ACC112 (cell line): ENCODE data around the gene DDIT3.

Experiments
- H2AFZ ChIP-seq: fragments of 200-600 bp; sonication (generic); one replicate; pipeline ENCODE4 v1.6.0; 2017; ENCODE audit warnings: antibody characterized with exemption, low read length; ENCODE audit not compliant: unreplicated experiment
- H3K27ac ChIP-seq: fragments of 200-600 bp; sonication (generic); 2 replicates; pipeline ENCODE4 v1.5.1; 2014; ENCODE audit warnings: low read depth, mild to moderate bottlenecking, antibody characterized with exemption, low read length, moderate library complexity
- H3K27me3 ChIP-seq: fragments of 200-600 bp; sonication (generic); 2 replicates; pipeline ENCODE4 v1.6.1; 2014; ENCODE audit warnings: mild to moderate bottlenecking, antibody characterized with exemption, low read length, moderate library complexity, mixed read lengths; ENCODE audit not compliant: insufficient read depth
- H3K36me3 ChIP-seq: fragments of 200-600 bp; sonication (generic); 2 replicates; pipeline ENCODE4 v1.6.1; 2016; ENCODE audit warnings: mild to moderate bottlenecking, antibody characterized with exemption, low read length, moderate library complexity, mixed read lengths; ENCODE audit not compliant: insufficient read depth
- H3K4me1 ChIP-seq: fragments of 200-600 bp; sonication (generic); one replicate; pipeline ENCODE4 v1.6.1; 2016; ENCODE audit warnings: low read length, mixed read lengths; ENCODE audit not compliant: insufficient read depth, unreplicated experiment, control insufficient read depth
- H3K4me3 ChIP-seq: fragments of 200-600 bp; sonication (generic); 2 replicates; pipeline ENCODE4 v1.5.1; 2014; ENCODE audit warnings: mild to moderate bottlenecking, low read depth, low read length
- H3K79me2 ChIP-seq: fragments of 200-600 bp; sonication (generic); one replicate; pipeline ENCODE4 v1.6.0; 2016; ENCODE audit warnings: low read length; ENCODE audit not compliant: control insufficient read depth, unreplicated experiment, insufficient read depth

DDIT3 gene

GRCh38 chr12:57553343-57554202 lies 33.3 kb upstream of the DDIT3 start:
- no peak overlapping the region for H3K4me3 ChIP-seq

GRCh38 chr12:57552835-57553313 lies 32.6 kb upstream of the DDIT3 start:
- Histone ChIP-seq H2AFZ (no peak overlapping the region), H3K27me3 (peaks cover 8% of the 10 kb centered on the region; the same call in 1 of the 2 replicates), H3K36me3 (no peaks in the 10 kb centered on the region), H3K79me2 (no peaks in the 10 kb centered on the region), H3K4me3 (no peak overlapping the region), H3K27ac (no peak overlapping the region), H3K4me1 (peaks cover 14% of the 10 kb centered on the region)

More at GRCh38 chr12:57553343-57554202, 33.3 kb upstream of the DDIT3 start:
- H3K4me1 ChIP-seq, result peaks cover 14% of the 10 kb centered on the region
- no peak overlapping the region for H3K27ac ChIP-seq
- H3K79me2 ChIP-seq, result no peaks in the 10 kb centered on the region
- peaks cover 8% of the 10 kb centered on the region; the same call in 1 of the 2 replicates for H3K27me3 ChIP-seq
- no peaks in the 10 kb centered on the region for H3K36me3 ChIP-seq
- no peak overlapping the region for H2AFZ ChIP-seq

- no peaks in the 10 kb centered on the region for H3K36me3 ChIP-seq
- no peak overlapping the region for H3K27ac ChIP-seq
- peaks cover 8% of the 10 kb centered on the region; the same call in 1 of the 2 replicates for H3K27me3 ChIP-seq
- no peak overlapping the region for H2AFZ ChIP-seq
- H3K79me2 ChIP-seq, result no peaks in the 10 kb centered on the region
- peaks cover 14% of the 10 kb centered on the region for H3K4me1 ChIP-seq
- H3K4me3 ChIP-seq, result no peak overlapping the region
These were observed 32.0 kb upstream of the DDIT3 start for GRCh38 chr12:57552306-57552651.

GRCh38 chr12:57551637-57552305 lies 31.5 kb upstream of the DDIT3 start:
- Histone ChIP-seq H3K27ac (no peak overlapping the region), H3K79me2 (peaks cover 2% of the 10 kb centered on the region), H3K36me3 (no peaks in the 10 kb centered on the region), H3K27me3 (peaks cover 8% of the 10 kb centered on the region; the same call in 1 of the 2 replicates), H3K4me1 (peaks cover 14% of the 10 kb centered on the region), H3K4me3 (no peak overlapping the region), H2AFZ (no peak overlapping the region)

GRCh38 chr12:57550641-57551549 lies 30.6 kb upstream of the DDIT3 start:
- peaks cover 16% of the 10 kb centered on the region for H3K4me1 ChIP-seq
- peaks cover 11% of the 10 kb centered on the region for H3K79me2 ChIP-seq
- H3K27ac ChIP-seq, result no peak overlapping the region
- H3K27me3 ChIP-seq, result peaks cover 8% of the 10 kb centered on the region; the same call in 1 of the 2 replicates
- H2AFZ ChIP-seq, result no peak overlapping the region
- no peaks in the 10 kb centered on the region for H3K36me3 ChIP-seq
- peak overlapping the region; percentile 78 for H3K4me3 ChIP-seq

- H3K4me3 ChIP-seq, result peak within 1 kb of the TSS; percentile 78
- peaks cover 25% of the 10 kb centered on the region for H3K4me1 ChIP-seq
- H2AFZ ChIP-seq, result peak within 1 kb of the TSS; percentile 72
- no peaks in the 10 kb centered on the region for H3K36me3 ChIP-seq
- H3K27ac ChIP-seq, result no peak within 1 kb of the TSS
- H3K27me3 ChIP-seq, result peaks cover 8% of the 10 kb centered on the region; the same call in 1 of the 2 replicates
- peaks cover 19% of the 10 kb centered on the region for H3K79me2 ChIP-seq
These were observed 29.8 kb upstream of the DDIT3 start, which contains the start of gene KIF5A for GRCh38 chr12:57549909-57550640. TSS of gene KIF5A (plus strand) at chr12:57550044. CDS start at chr12:57550272, 228 bp downstream.

- Histone ChIP-seq H3K27ac (no peak overlapping the region), H3K27me3 (peaks cover 8% of the 10 kb centered on the region; the same call in 1 of the 2 replicates), H3K4me1 (peaks cover 25% of the 10 kb centered on the region)
These were observed 29.0 kb upstream of the DDIT3 start for GRCh38 chr12:57549203-57549908.

GRCh38 chr12:57548488-57548887 lies 28.2 kb upstream of the DDIT3 start:
- H3K27ac ChIP-seq, result no peak overlapping the region
- H2AFZ ChIP-seq, result no peak overlapping the region
- H3K4me3 ChIP-seq, result no peak overlapping the region
- H3K79me2 ChIP-seq, result peaks cover 30% of the 10 kb centered on the region
- no peaks in the 10 kb centered on the region for H3K36me3 ChIP-seq
- H3K27me3 ChIP-seq, result peaks cover 8% of the 10 kb centered on the region; the same call in 1 of the 2 replicates
- peaks cover 31% of the 10 kb centered on the region for H3K4me1 ChIP-seq

More at GRCh38 chr12:57549203-57549908, 29.0 kb upstream of the DDIT3 start:
- peak overlapping the region; percentile 72 for H2AFZ ChIP-seq
- H3K36me3 ChIP-seq, result no peaks in the 10 kb centered on the region
- H3K79me2 ChIP-seq, result peaks cover 24% of the 10 kb centered on the region
- peak overlapping the region; percentile 78 for H3K4me3 ChIP-seq

GRCh38 chr12:57548013-57548315 lies 27.6 kb upstream of the DDIT3 start:
- no peak overlapping the region for H3K27ac ChIP-seq
- no peak overlapping the region for H2AFZ ChIP-seq
- no peaks in the 10 kb centered on the region for H3K36me3 ChIP-seq
- H3K79me2 ChIP-seq, result peaks cover 30% of the 10 kb centered on the region
- H3K4me3 ChIP-seq, result no peak overlapping the region
- H3K4me1 ChIP-seq, result peaks cover 32% of the 10 kb centered on the region
- H3K27me3 ChIP-seq, result peaks cover 8% of the 10 kb centered on the region; the same call in 1 of the 2 replicates
